MCF 10A (cell line): ENCODE data around the gene KLF2. TPM values are rescaled to one million over a fixed set of nuclear protein-coding genes. Genes with fewer than 3 reads are reported as not detected.

Source experiments
- BruUV-seq: library from RNA; stranded (reverse); fragments of 400-500 nt; replicated peaks from 2 replicates; lab custom pipeline; 2021; lab: Mats Ljungman, UMichigan
- CTCF ChIA-PET: fragments of 300-600 bp; sonication (Branson Sonifier 250); formaldehyde crosslinking; extraction: SDS; loops from one replicate; lab custom pipeline; 2021; ENCODE audit warnings: antibody characterized with exemption, inconsistent platforms; lab: Yijun Ruan, JAX
- POLR2A ChIA-PET: fragments of 300-600, 350-650 bp; sonication (Branson Sonifier 250); formaldehyde crosslinking; extraction: SDS; loops from one replicate; lab custom pipeline; 2020; ENCODE audit warnings: antibody characterized with exemption, inconsistent platforms; lab: Yijun Ruan, JAX
- DNase-seq: peaks from one replicate; pipeline ENCODE4 v3.0.0-alpha.2; 2018; ENCODE audit not compliant: unreplicated experiment
- H3K27ac Mint-ChIP-seq: one replicate; pipeline ENCODE4 v1.8.0; 2022; ENCODE audit warnings: mild to moderate bottlenecking, low read depth, mixed read lengths; ENCODE audit not compliant: unreplicated experiment
- H3K27me3 Mint-ChIP-seq: one replicate; pipeline ENCODE4 v1.8.0; 2022; ENCODE audit warnings: mixed read lengths; ENCODE audit not compliant: insufficient read depth, unreplicated experiment
- H3K36me3 Mint-ChIP-seq: one replicate; pipeline ENCODE4 v1.8.0; 2022; ENCODE audit warnings: mild to moderate bottlenecking, moderate library complexity, mixed read lengths; ENCODE audit not compliant: insufficient read depth, unreplicated experiment
- H3K4me1 Mint-ChIP-seq: one replicate; pipeline ENCODE4 v1.8.0; 2022; ENCODE audit warnings: mixed read lengths; ENCODE audit not compliant: insufficient read depth, unreplicated experiment
- H3K4me3 Mint-ChIP-seq: one replicate; pipeline ENCODE4 v1.8.0; 2022; ENCODE audit warnings: mild to moderate bottlenecking, moderate library complexity, mixed read lengths; ENCODE audit not compliant: unreplicated experiment
- H3K9me3 Mint-ChIP-seq: one replicate; pipeline ENCODE4 v1.8.0; 2022; ENCODE audit warnings: mixed read lengths; ENCODE audit not compliant: unreplicated experiment
- intact Hi-C: fragments of 100-400 bp; cut with micrococcal nuclease; formaldehyde crosslinking; loops from 2 replicates; pipeline ENCODE4 v1.14.1; 2022
- total RNA-seq: library from RNA; stranded (reverse); gene quantifications from 2 replicates; pipeline ENCODE4 v1.2.3, GENCODE V29; 2022
- TF ChIP-seq, protein P1 (sequence below): fragments of 200-600 bp; IDR thresholded peaks from one replicate; pipeline ENCODE4 v1.8.0; 2022; ENCODE audit warnings: antibody characterized with exemption, mild to moderate bottlenecking; ENCODE audit not compliant: unreplicated experiment

Gene KLF2
- total RNA-seq, 1 experiment from 2014 or later = 3.8 TPM

GRCh38 chr19:16358456-16358855, 33.8 kb downstream of the KLF2 start:
- peaks cover 3% of the 10 kb centered on the region for H3K4me1 Mint-ChIP-seq
- H3K36me3 Mint-ChIP-seq = peaks cover 24% of the 10 kb centered on the region
- ChIA-PET POLR2A (no interaction called here), CTCF (interaction anchor here (1.0 kb wide), 1 partner anchor 28 kb away, joined by 3 read pairs; no protein-coding TSS in a partner anchor)
- H3K4me3 Mint-ChIP-seq = no peak overlapping the region
- intact Hi-C loops = no loop called here
- TF ChIP-seq, protein P1, sequence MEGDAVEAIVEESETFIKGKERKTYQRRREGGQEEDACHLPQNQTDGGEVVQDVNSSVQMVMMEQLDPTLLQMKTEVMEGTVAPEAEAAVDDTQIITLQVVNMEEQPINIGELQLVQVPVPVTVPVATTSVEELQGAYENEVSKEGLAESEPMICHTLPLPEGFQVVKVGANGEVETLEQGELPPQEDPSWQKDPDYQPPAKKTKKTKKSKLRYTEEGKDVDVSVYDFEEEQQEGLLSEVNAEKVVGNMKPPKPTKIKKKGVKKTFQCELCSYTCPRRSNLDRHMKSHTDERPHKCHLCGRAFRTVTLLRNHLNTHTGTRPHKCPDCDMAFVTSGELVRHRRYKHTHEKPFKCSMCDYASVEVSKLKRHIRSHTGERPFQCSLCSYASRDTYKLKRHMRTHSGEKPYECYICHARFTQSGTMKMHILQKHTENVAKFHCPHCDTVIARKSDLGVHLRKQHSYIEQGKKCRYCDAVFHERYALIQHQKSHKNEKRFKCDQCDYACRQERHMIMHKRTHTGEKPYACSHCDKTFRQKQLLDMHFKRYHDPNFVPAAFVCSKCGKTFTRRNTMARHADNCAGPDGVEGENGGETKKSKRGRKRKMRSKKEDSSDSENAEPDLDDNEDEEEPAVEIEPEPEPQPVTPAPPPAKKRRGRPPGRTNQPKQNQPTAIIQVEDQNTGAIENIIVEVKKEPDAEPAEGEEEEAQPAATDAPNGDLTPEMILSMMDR = no peak
- BruUV-seq = no TSS peak
- H3K27me3 Mint-ChIP-seq = no peaks in the 10 kb centered on the region
- H3K27ac Mint-ChIP-seq = no peak overlapping the region
- H3K9me3 Mint-ChIP-seq = no peaks in the 10 kb centered on the region
- DNase-seq = no peak

- TF ChIP-seq, protein P1 = no peak
- no peak overlapping the region for H3K27ac Mint-ChIP-seq
- ChIA-PET CTCF (interaction anchor here (1.0 kb wide), 1 partner anchor 27 kb away, joined by 3 read pairs; no protein-coding TSS in a partner anchor), POLR2A (interaction anchor here (1.3 kb wide), 1 partner anchor 20 kb away, joined by 6 read pairs; no protein-coding TSS in a partner anchor)
- no peaks in the 10 kb centered on the region for H3K27me3 Mint-ChIP-seq
- no peaks in the 10 kb centered on the region for H3K9me3 Mint-ChIP-seq
- BruUV-seq = no TSS peak
- DNase-seq = no peak
- intact Hi-C loops = no loop called here
- H3K36me3 Mint-ChIP-seq = peaks cover 27% of the 10 kb centered on the region
- no peak overlapping the region for H3K4me3 Mint-ChIP-seq
- H3K4me1 Mint-ChIP-seq = peaks cover 6% of the 10 kb centered on the region
Observed at GRCh38 chr19:16359074-16359473, 34.4 kb downstream of the KLF2 start.

DNA sequence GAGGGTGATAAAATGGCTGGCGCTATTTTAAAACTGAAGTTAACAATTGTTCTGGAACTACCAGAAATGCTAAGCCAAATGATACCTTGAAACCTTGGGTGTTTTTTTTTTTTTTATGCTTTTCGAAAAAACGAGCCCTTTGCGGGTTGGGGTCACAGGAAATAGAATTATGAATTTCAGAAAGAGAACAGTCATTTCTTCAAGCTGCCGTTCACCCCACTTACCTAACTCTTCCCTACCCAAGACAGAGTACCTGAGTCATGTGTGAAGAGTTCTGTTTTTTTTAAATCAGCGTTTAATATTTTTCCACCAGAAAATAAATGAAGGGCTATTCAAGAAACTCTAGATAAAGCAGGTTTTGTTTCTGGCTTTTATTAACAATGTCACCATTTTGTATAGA, 35.3 kb downstream of the KLF2 start:
- ChIA-PET CTCF (no interaction called here), POLR2A (interaction anchor here (0.6 to 1.3 kb wide), 2 partner anchors 21 to 192 kb away, joined by 3 to 6 read pairs; no protein-coding TSS in a partner anchor)
- no peak for DNase-seq
- TF ChIP-seq, protein P1 = no peak
- no TSS peak for BruUV-seq
- intact Hi-C loops = no loop called here
- Mint-ChIP-seq H3K27ac (no peak overlapping the region), H3K4me1 (peaks cover 6% of the 10 kb centered on the region), H3K36me3 (peaks cover 33% of the 10 kb centered on the region), H3K4me3 (no peak overlapping the region), H3K9me3 (no peaks in the 10 kb centered on the region), H3K27me3 (no peaks in the 10 kb centered on the region)

DNA sequence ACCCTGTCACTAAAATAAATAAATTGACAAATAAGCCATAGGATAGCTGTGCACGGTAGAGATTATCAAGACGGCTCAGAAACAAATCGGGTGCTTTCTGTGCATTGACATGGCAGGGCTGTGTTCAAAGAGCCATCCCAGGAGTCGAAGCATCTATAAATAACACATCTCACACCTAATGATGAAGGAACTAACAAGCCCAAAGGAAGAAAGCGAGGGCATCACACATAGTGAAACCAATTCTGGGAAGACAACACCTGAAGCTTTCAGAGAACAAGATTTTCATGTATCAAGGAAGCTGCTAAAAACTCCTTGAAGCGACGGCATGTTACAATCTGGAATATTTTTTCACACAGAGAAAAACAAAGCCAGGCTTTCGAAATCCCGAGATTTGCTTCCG, 36.1 kb downstream of the KLF2 start:
- no peak for DNase-seq
- CTCF ChIA-PET = no interaction called here
- POLR2A ChIA-PET = no interaction called here
- Mint-ChIP-seq H3K4me3 (no peak overlapping the region), H3K27ac (no peak overlapping the region), H3K27me3 (no peaks in the 10 kb centered on the region), H3K36me3 (peaks cover 33% of the 10 kb centered on the region), H3K9me3 (no peaks in the 10 kb centered on the region), H3K4me1 (peaks cover 6% of the 10 kb centered on the region)
- intact Hi-C loops = no loop called here
- no TSS peak for BruUV-seq
- TF ChIP-seq, protein P1 = no peak
